K562 (cell line): Measurements from ENCODE around the gene ASB13. TPM values are rescaled to one million over a fixed set of nuclear protein-coding genes. Genes with fewer than 3 reads are reported as not detected.
A peak's percentile ranks its signal among the peaks of the same experiment; 100 is the strongest.

Experiments used
- ATAC-seq: fragments of 200-7000 bp; cut with Tn5 transposase; 3 replicates; pipeline ENCODE4 v1.9.1; 2020; ENCODE audit warnings: moderate library complexity
- BruUV-seq: library from RNA; stranded (reverse); fragments of 400-500 nt; replicated peaks from 2 replicates; lab custom pipeline; 2021; lab: Mats Ljungman, UMichigan
- CTCF ChIA-PET: fragments of 300-600 bp; formaldehyde crosslinking; extraction: SDS; loops from one replicate; lab custom pipeline; 2021; ENCODE audit warnings: low intra/inter-chr PET ratio; lab: Yijun Ruan, JAX
- POLR2A ChIA-PET: fragments of 300-600, 350-650 bp; sonication (Branson Sonifier 250); formaldehyde crosslinking; extraction: SDS; loops from one replicate; lab custom pipeline; 2021; ENCODE audit warnings: antibody characterized with exemption, inconsistent platforms; lab: Yijun Ruan, JAX
- DNase-seq, 4 experiments: peaks; one replicate each; pipeline versions ENCODE4 v3.0.0 to v3.0.0-alpha.2; 2011 to 2018; ENCODE audit warnings: low spot score in 3 of 4, mixed read lengths in 3 of 4; ENCODE audit errors: extremely low read depth in 1 of 4
- FAIRE-seq: peaks from 2 replicates; lab custom pipeline; 2011; peaks lifted over from hg19 to GRCh38; lab: Jason Lieb, UNC
- H2AFZ ChIP-seq: 2 replicates; pipeline ENCODE4 v1.6.0; 2011; ENCODE audit warnings: low read depth, low read length, control low read depth, inconsistent platforms
- H3K27ac ChIP-seq: fragments of 200-600 bp; 3 replicates; pipeline ENCODE4 v1.8.0; 2011; ENCODE audit warnings: low read depth, mild to moderate bottlenecking, control low read depth, inconsistent platforms, low read length, moderate library complexity, mixed read lengths; ENCODE audit errors: extremely low read depth
- H3K27me3 ChIP-seq, 2 experiments: fragments of 300-600 bp in 1 of 2; 2 replicates in 1 of 2; 3 replicates in 1 of 2; pipeline versions ENCODE4 v1.6.0 to v1.8.0; 2011; ENCODE audit warnings: inconsistent platforms in 2 of 2, low read length in 2 of 2, mild to moderate bottlenecking in 1 of 2, mixed read lengths in 1 of 2, moderate library complexity in 1 of 2; ENCODE audit not compliant: control insufficient read depth in 2 of 2, insufficient read depth in 2 of 2
- H3K36me3 ChIP-seq: fragments of 300-600 bp; 3 replicates; pipeline ENCODE4 v1.8.0; 2011; ENCODE audit warnings: mild to moderate bottlenecking, low read length, inconsistent platforms; ENCODE audit not compliant: control insufficient read depth, insufficient read depth
- H3K4me1 ChIP-seq, 2 experiments: fragments of 200-600 bp in 1 of 2; replicated peaks in 1 of 2; 2 replicates in 1 of 2; 3 replicates in 1 of 2; pipeline versions ENCODE4 v1.5.1 to v1.8.0; 2011; ENCODE audit warnings: inconsistent platforms in 2 of 2, low read length in 2 of 2, mild to moderate bottlenecking in 1 of 2, mixed read lengths in 1 of 2, moderate library complexity in 1 of 2; ENCODE audit not compliant: control insufficient read depth in 2 of 2, insufficient read depth in 2 of 2
- H3K4me2 ChIP-seq: 2 replicates; pipeline ENCODE4 v1.6.1; 2011; ENCODE audit warnings: low read length, control low read depth, inconsistent platforms, mixed read lengths; ENCODE audit not compliant: insufficient read depth
- H3K4me3 ChIP-seq: fragments of 200-600 bp; sonication (generic), shearing (Covaris generic); 2 replicates; pipeline ENCODE4 v1.5.1; 2016; ENCODE audit warnings: control low read depth, inconsistent platforms
- H3K79me2 ChIP-seq: fragments of 200-600 bp; 3 replicates; pipeline ENCODE4 v1.8.0; 2011; ENCODE audit warnings: low read length, inconsistent platforms; ENCODE audit not compliant: control insufficient read depth, insufficient read depth
- H3K9ac ChIP-seq, 2 experiments: 2 replicates each; pipeline versions ENCODE4 v1.6.0 to v1.6.1; 2011; ENCODE audit warnings: low read depth in 2 of 2, low read length in 2 of 2, control low read depth in 1 of 2, inconsistent platforms in 1 of 2, mild to moderate bottlenecking in 1 of 2, mixed read lengths in 1 of 2; ENCODE audit not compliant: insufficient read depth in 1 of 2
- H3K9me1 ChIP-seq: one replicate; pipeline ENCODE4 v1.6.0; 2011; ENCODE audit warnings: inconsistent platforms, mild to moderate bottlenecking, low read length, moderate library complexity; ENCODE audit not compliant: control insufficient read depth, insufficient read depth
- H3K9me3 ChIP-seq: replicated peaks from 2 replicates; pipeline ENCODE4 v1.5.1; 2011; ENCODE audit warnings: low read depth, low read length, inconsistent platforms; ENCODE audit not compliant: control insufficient read depth, insufficient read depth
- H4K20me1 ChIP-seq: replicated peaks from 2 replicates; pipeline ENCODE4 v1.6.1; 2011; ENCODE audit warnings: low read length, inconsistent platforms, mixed read lengths; ENCODE audit not compliant: control insufficient read depth, insufficient read depth
- CBX3 ChIP-seq, 2 experiments: IDR thresholded peaks; 1 replicate in 1 of 2; 2 replicates in 1 of 2; pipeline ENCODE4 v1.6.1; 2012; ENCODE audit warnings: inconsistent platforms in 2 of 2, low read length in 2 of 2, borderline replicate concordance in 1 of 2, control low read depth in 1 of 2
- MAFG ChIP-seq: fragments of 450-650 bp; conservative IDR thresholded peaks from 2 replicates; pipeline ENCODE4 v1.6.1; 2016; ENCODE audit warnings: missing genetic modification characterization, missing compliant biosample characterization
- STAG1 ChIP-seq: sonication (generic); formaldehyde crosslinking; IDR thresholded peaks from 2 replicates; pipeline ENCODE4 v1.5.0; 2020; ENCODE audit warnings: missing genetic modification reagents, borderline replicate concordance
- ZNF583 ChIP-seq: fragments of 250-450 bp; sonication (Bioruptor Pico); IDR thresholded peaks from 2 replicates; pipeline ENCODE4 v1.4.0; 2020
- WGBS: fragments of 100-300 bp; shearing (Covaris generic); methylation state at CpG from one replicate; pipeline ENCODE4 v1.1.6; 2016; ENCODE audit warnings: low coverage, mixed read lengths; ENCODE audit not compliant: insufficient coverage; ENCODE audit errors: missing lambda C conversion rate; 5-methylcytosine and 5-hydroxymethylcytosine counted together
- in situ Hi-C: fragments of 300-500 bp; cut with MboI; formaldehyde crosslinking; loops from 4 replicates; pipeline ENCODE4 v1.15.0; 2018; ENCODE audit warnings: inconsistent platforms, mixed read lengths
- intact Hi-C: fragments of 100-400 bp; cut with micrococcal nuclease; formaldehyde crosslinking; loops from 2 replicates; pipeline ENCODE4 v1.14.2; 2022
- polyA plus RNA-seq, 8 experiments: library from polyadenylated mRNA; depleted of rRNA in 4 of 8; stranded (reverse) in 5 of 8; unstranded in 3 of 8; fragments of >200 nt; fragmentation: Nextera tagmentation in 2 of 8; fragmentation: Illumina TruSeq in 1 of 8; extraction: Ambion mirVana in 2 of 8; extraction: Trizol in 1 of 8; gene quantifications; 2 replicates each; pipeline versions ENCODE4 v1.2.1 to v1.2.3, GENCODE V29; 2011 to 2014; ENCODE audit warnings: inconsistent platforms in 1 of 8, missing spikeins in 1 of 8
- total RNA-seq, 7 experiments: library from RNA; depleted of rRNA in 6 of 7; stranded (reverse); fragments of >200 nt in 6 of 7; fragmentation: Illumina TruSeq in 2 of 7; extraction: Trizol in 2 of 7; gene quantifications; 2 replicates each; pipeline versions ENCODE4 v1.2.1 to v1.2.3, GENCODE V29; 2011 to 2021; ENCODE audit warnings: low replicate concordance in 1 of 7
- TF ChIP-seq, protein P1 (sequence below): fragments of 250-450 bp; sonication (Bioruptor Pico); IDR thresholded peaks from 2 replicates; pipeline ENCODE4 v1.5.0; 2020; ENCODE audit warnings: mild to moderate bottlenecking
- TF ChIP-seq, protein P2 (sequence below): fragments of 250-450 bp; sonication (Bioruptor Pico); IDR thresholded peaks from 2 replicates; pipeline ENCODE4 v1.4.0; 2020; ENCODE audit warnings: borderline replicate concordance

Gene ASB13
- total and polyA plus RNA-seq, 9 of the 15 experiments (the other 6 are each of a cell fraction or from before 2014, with no cell fraction given): 5.2 to 28.8 (median 16.9) TPM

DNA sequence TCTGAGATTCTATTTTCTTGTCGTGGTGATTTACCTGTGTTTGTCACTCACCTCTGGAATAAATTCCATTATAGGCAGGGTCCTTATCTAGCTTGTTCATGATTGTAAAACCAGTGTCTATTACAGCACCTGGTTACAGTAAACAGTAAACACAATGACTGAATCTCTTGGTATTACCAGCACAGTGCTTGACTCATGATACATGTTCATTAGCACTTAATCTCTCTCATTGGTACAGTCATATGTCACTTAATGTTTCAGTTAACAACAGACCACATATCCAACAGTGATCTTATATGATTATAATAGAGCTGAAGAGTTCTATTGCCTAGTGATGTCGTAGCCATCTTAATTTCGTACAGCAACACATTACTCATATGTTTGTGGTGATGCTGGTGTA is 16.7 kb upstream of the ASB13 start:
- peaks cover 14 to 22% of the 10 kb centered on the region in 2 experiments; a peak in 4 of 5 replicates for H3K4me1 ChIP-seq
- H3K36me3 ChIP-seq: no peaks in the 10 kb centered on the region; the same call in 2 of the 3 replicates
- H3K9ac ChIP-seq: no peak overlapping the region
- ATAC-seq: no peak
- BruUV-seq: no TSS peak
- H3K4me2 ChIP-seq: no peak overlapping the region; the same call in 1 of the 2 replicates
- 66% methylated on average over 3 of the region's 3 CpGs for WGBS
- no peak for DNase-seq
- peaks cover 5% of the 10 kb centered on the region for H3K9me3 ChIP-seq
- peaks cover 34% of the 10 kb centered on the region for H3K79me2 ChIP-seq
- H3K27ac ChIP-seq: no peak overlapping the region; the same call in 2 of the 3 replicates
- no peak for TF ChIP-seq ZNF583 (CRISPR knock-in tag)
- ChIA-PET CTCF (no interaction called here), POLR2A (no interaction called here)
- no peaks in the 10 kb centered on the region for H3K27me3 ChIP-seq
- peak overlapping the region; percentile 93 for H2AFZ ChIP-seq
- in situ Hi-C loops: no loop called here
- intact Hi-C loops: no loop called here
- peak; percentile 57 for FAIRE-seq
- no peak overlapping the region for H3K4me3 ChIP-seq
- H4K20me1 ChIP-seq: peaks cover 10% of the 10 kb centered on the region; the same call in 1 of the 2 replicates
- H3K9me1 ChIP-seq: no peaks in the 10 kb centered on the region

DNA sequence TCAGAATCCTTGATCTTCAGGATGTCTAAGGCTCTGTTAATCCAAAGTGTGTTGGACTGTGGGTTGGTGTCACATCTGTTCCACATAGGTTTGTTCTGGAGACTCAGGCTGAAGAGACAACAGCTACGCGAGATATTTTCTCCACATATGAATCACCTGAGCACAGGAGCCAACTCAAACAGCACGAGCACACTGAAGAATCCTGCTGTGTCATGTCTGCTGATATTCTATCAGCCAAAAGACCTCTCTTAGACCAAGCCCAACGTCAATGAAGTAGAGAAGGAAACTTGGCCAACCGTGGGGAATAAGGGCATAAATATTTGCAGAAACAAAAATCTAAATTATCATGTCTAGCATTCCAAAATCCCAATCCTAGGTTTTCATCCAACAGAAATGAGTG is 15.5 kb upstream of the ASB13 start:
- in situ Hi-C loops: no loop called here
- H3K79me2 ChIP-seq: peaks cover 23% of the 10 kb centered on the region
- H3K27me3 ChIP-seq: no peaks in the 10 kb centered on the region
- FAIRE-seq (peak; percentile 92), ATAC-seq (no peak), DNase-seq (peak in 2 of 4 experiments; percentile 36 to 66)
- H3K4me2 ChIP-seq: peak overlapping the region; percentile 71
- peak overlapping the region; percentile 93 for H2AFZ ChIP-seq
- H3K36me3 ChIP-seq: no peaks in the 10 kb centered on the region
- H3K27ac ChIP-seq: peak overlapping the region; percentile 65
- BruUV-seq: no TSS peak
- ChIA-PET POLR2A (interaction anchor here (0.6 kb wide), 2 partner anchors 133 to 236 kb away, joined by 3 read pairs; no protein-coding TSS in a partner anchor), CTCF (interaction anchor here (0.7 kb wide), 1 partner anchor 26 kb away, joined by 7 read pairs; no protein-coding TSS in a partner anchor)
- WGBS: 6% methylated on average over 5 of the region's 5 CpGs
- H3K9me3 ChIP-seq: peaks cover 5% of the 10 kb centered on the region
- no peak overlapping the region for H3K4me3 ChIP-seq
- peak overlapping the region; percentile 18 to 45; a peak in 3 of 4 replicates for H3K9ac ChIP-seq
- H3K4me1 ChIP-seq: peaks cover 14 to 22% of the 10 kb centered on the region in 2 experiments; a peak in 4 of 5 replicates
- peaks cover 10% of the 10 kb centered on the region; the same call in 1 of the 2 replicates for H4K20me1 ChIP-seq
- no peaks in the 10 kb centered on the region for H3K9me1 ChIP-seq
- intact Hi-C loops: no loop called here
- TF ChIP-seq CBX3 (IDR thresholded peaks at IDR 0.05; ENCODE audit: borderline replicate concordance in 1 of 2, low read length in 2 of 2) (0 out of 3 replicates have a peak, but pooled peaks of 1 of the 2 experiments have one; percentile 42), STAG1 (CRISPR knock-in tag) (no peak), MAFG (tag) (peak; percentile 79)
- TF ChIP-seq, protein P1, sequence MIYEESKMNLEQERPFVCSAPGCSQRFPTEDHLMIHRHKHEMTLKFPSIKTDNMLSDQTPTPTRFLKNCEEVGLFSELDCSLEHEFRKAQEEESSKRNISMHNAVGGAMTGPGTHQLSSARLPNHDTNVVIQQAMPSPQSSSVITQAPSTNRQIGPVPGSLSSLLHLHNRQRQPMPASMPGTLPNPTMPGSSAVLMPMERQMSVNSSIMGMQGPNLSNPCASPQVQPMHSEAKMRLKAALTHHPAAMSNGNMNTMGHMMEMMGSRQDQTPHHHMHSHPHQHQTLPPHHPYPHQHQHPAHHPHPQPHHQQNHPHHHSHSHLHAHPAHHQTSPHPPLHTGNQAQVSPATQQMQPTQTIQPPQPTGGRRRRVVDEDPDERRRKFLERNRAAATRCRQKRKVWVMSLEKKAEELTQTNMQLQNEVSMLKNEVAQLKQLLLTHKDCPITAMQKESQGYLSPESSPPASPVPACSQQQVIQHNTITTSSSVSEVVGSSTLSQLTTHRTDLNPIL (CRISPR knock-in tag): no peak
- TF ChIP-seq, protein P2, sequence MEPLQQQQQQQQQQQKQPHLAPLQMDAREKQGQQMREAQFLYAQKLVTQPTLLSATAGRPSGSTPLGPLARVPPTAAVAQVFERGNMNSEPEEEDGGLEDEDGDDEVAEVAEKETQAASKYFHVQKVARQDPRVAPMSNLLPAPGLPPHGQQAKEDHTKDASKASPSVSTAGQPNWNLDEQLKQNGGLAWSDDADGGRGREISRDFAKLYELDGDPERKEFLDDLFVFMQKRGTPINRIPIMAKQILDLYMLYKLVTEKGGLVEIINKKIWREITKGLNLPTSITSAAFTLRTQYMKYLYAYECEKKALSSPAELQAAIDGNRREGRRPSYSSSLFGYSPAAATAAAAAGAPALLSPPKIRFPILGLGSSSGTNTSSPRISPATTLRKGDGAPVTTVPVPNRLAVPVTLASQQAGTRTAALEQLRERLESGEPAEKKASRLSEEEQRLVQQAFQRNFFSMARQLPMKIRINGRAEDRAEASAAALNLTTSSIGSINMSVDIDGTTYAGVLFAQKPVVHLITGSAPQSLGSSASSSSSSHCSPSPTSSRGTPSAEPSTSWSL (CRISPR knock-in tag): no peak
